ENCODE data around the gene ARMC6.

- TF ChIP-seq CTCF (IDR thresholded peaks at IDR 0.05; ENCODE audit: low read length) (no peak), EZH2 (optimal IDR thresholded peaks at IDR 0.05; ENCODE audit: low read depth, low read length) (no peak), EZH2phosphoT487 (IDR thresholded peaks at IDR 0.05; ENCODE audit: low read length) (no peak)
These were observed 48.3 kb downstream of the ARMC6 start for GRCh38 chr19:19081642-19082151.

All from MM.1S (cell line).